GM19043 (cell line): ENCODE measurements around the gene CCDC34.
"Not testable (repeated sequence)": the region's sequence is repeated elsewhere in the genome, so short reads cannot be mapped to it uniquely, and the experiment has no call there.

ENCODE experiments used
- ATAC-seq: cut with Tn5 transposase; IDR thresholded peaks from one replicate; pipeline ENCODE4 v1.9.1; 2021; ENCODE audit warnings: low read depth; ENCODE audit not compliant: unreplicated experiment

Gene CCDC34

DNA sequence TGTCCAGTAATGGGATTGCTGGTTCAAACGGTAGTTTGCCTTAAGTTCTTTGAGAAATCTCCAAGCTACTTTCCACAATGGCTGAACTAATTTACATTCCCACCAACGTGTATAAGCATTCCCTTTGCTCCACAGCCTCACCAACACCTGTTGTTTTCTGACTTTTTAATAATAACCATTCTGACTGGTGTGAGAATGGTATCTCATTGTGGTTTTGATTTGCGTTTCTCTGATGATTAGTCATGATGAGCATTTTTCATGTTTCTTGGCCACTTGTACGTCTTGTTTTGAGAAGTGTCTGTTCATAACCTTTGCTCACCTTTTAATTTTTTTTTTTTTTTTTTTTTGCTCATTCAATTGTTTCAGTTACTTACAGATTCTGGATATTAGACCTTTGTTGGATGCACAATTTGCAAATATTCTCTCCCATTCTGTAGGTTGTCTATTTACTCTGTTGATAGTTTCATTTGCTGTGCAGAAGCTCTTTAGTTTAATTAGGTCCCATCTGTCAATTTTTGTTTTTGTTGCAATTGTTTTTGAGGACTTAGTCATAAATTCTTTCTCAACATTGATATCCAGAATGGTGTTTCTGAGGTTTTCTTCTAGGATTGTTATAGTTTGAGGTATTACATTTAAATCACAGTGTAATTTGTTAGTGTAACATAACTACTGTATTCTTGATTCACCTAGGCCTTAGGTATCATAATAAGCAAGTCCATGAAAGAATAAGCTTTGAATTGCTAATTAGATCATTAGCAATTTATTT is 33.0 kb downstream of the CCDC34 start:
- no peak for ATAC-seq

DNA sequence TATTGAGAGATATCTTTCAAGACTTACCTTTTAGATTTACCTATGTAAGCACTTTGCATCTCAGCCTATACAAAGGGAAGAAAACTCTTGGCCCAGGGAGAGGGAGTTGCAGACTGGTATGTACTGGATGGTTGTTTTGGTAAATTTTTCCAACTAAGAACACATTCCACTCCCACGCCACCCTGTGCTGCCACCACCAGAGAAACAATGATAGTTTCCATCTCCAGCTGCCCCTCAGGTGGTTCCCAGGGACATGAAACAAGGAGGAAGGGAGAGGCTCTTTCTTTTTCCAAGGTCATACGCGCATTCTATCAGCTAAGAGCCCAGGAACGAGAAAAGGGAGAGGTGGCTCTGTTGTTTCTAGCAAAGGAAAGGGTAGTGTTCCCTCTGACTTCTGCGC is 34.4 kb downstream of the CCDC34 start:
- no peak for ATAC-seq

DNA sequence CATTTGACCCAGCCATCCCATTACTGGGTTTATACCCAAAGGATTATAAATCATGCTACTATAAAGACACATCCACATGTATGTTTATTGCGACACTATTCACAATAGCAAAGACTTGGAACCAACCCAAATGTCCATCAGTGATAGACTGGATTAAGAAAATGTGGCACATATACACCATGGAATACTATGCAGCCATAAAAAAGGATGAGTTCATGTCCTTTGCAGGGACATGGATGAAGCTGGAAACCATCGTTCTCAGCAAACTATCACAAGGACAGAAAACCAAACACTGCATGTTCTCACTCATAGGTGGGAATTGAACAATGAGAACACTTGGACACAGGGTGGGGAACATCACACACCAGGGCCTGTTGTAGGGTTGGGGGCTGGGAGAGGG is 36.0 kb downstream of the CCDC34 start:
- not testable (repeated sequence) for ATAC-seq

DNA sequence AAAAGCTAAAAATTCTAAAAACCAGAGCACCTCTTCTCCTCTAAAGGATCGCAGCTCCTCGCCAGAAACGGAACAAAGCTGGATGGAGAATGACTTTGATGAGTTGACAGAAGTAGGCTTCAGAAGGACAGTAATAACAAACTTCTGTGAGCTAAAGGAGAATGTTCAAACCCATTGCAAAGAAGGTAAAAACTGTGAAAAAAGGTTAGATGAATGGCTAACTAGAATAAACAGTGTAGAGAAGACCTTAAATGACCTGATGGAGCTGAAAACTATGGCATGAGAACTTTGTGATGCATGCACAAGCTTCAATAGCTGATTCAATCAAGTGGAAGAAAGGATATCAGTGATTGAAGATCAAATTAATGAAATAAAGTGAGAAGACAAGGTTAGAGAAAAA is 40.8 kb downstream of the CCDC34 start:
- ATAC-seq, result not testable (repeated sequence)

DNA sequence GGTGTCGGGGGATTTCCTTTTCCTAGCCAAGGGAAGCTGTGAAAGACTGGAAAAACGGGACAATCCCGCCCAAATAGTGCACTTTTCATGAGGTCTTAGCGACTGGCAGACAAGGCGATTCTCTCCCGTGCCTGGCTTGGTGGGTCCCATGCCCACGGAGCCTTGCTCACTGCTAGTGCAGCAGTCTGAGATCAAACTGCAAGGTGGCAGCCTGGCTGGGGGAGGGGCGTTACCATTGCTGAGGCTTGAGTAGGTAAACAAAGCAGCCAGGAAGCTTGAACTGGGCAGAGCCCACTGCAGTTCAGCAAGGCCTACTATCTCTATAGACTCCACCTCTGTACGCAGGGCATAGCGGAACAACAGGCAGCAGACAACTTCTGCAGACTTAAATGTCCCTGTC is 41.7 kb downstream of the CCDC34 start:
- ATAC-seq, result not testable (repeated sequence)

DNA sequence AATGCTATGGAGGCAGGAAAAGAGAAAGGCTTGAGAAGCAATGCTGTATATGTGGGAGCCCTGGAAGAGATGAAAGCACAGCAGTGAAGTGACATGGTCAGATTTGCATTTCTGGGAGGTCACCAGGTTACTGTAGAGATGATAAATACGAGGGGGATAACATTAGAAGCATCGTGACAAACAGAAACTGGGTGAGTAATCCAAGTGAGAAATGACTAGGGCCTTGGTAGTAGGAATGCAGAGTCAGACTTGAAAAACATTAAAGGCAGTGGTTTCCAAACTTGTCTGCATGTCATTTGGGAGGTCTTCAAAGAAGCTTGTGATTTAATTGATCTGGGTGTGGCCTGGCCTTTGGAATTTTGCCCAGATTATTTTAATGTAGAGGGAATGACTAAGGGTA is 43.9 kb downstream of the CCDC34 start:
- ATAC-seq, result peak; percentile 99

DNA sequence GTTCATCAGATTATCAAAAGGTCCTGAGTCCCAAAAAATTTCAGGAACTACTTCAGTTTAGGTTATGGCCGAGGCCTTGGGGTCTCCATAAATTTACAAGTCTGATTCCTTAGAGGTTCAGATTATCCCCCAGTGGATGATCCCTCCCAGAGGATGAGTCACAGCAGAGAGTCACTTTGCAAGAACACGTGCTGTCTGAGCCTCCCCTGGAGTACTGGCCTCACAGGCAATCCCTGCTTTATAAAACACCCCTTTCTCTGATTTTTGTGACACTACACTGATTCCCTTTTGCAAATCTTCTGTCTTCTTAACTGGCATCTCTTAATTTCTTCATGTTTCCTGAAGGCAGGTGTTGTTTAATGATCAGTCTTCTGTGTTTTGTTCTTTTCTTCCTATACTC is 45.3 kb downstream of the CCDC34 start:
- ATAC-seq, result no peak

DNA sequence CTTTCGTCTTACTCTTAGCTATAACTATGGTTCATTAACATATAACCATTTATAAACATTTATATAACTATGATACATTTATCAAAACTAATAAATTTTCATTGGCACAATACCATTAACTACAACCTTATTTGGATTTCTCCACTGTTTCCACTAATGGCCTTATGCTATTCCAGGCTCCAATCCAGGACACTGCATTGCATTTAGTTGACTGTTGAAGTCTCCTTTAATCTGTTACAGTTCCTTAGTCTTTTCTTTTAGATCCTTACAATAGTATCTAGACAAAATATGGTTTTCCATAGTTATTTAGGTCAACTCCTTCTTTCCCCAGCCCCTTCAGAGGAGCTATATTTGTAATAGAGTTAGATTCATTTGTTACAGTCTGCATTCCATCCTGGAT is 47.2 kb downstream of the CCDC34 start:
- no peak for ATAC-seq

DNA sequence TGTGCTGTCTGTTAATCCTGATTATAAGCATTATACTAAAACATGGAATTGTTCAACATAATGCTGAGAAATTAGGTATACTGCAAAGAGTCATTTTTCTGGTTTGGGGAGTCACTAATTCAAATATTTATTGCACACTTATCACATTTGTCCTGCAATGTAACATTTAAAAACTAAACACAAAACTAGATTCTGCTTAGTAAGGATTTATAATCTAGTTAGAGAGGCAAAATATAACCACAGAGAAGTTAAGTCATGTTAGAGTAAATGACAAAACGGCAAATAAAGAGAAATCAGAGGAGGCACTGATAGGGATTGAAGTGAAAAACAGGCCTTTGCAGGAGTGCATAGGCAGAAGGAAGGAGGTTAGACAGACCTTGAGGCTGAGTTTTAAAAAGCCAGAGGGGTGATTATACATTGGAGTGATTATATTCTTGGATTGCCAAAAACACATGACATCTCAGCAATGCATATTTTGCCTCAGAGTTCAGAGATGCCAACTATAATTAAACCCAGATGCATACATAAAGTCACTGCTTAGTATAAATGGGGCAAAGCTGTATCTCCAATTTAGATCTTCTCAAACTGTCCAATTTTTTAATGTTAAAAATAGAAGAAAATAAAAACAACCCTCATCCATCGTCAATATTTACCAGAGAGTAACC is 49.7 kb downstream of the CCDC34 start:
- ATAC-seq, result no peak

DNA sequence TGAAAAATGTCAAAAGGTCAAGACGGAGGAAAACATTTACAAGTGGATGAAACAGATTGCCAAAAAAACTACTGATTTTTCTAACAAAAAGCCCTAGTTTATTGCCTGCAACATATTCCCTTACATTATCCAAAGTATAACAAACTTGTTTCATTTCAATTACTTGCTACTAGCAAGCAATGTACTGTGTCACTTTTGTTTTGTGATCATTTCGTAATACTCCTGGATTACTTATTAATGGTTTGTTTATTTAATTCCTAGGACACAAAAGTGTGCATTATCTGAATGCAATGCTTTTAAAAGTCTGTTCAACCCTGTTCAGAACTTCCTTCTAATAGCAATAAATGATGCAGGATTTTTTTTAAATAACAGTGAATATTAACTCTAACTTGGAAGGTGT is 50.9 kb downstream of the CCDC34 start:
- ATAC-seq, result no peak

DNA sequence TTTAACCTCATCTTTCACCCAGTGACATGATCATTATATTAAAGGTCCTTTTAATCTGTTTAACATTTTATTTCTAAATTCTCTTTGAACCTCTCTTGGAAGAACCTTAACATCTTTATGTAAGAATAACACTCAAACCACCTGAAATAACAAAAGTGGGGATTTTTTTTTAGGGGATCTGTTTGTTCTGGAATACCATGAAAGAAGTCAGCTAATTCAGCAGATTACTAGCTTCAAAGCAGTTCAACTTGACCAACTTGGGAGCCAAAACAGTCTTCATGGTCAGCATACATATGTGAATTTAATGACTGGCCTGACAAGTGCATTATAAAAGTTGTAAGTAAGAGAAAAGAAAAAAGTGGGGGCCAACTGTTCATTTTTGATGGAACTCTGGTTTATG is 52.3 kb downstream of the CCDC34 start:
- ATAC-seq, result no peak

DNA sequence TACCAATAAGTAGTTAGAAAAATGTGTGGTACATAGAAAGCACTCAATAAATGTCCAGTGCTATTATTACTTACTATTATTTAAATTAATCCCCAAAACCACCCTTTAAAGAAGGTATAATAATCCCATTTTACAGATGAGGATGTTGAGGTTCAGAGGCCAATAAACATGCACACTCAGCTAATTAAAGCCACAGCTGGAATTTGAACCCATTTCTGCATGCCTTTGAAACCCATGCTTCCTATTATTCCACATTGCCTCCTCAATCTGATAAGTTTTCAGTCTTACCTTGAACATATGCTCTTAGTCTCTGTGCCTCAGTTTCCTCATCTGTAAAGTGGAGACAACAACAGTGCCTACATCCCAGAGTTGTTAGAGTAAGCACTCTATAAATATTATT is 52.8 kb downstream of the CCDC34 start:
- ATAC-seq, result no peak

DNA sequence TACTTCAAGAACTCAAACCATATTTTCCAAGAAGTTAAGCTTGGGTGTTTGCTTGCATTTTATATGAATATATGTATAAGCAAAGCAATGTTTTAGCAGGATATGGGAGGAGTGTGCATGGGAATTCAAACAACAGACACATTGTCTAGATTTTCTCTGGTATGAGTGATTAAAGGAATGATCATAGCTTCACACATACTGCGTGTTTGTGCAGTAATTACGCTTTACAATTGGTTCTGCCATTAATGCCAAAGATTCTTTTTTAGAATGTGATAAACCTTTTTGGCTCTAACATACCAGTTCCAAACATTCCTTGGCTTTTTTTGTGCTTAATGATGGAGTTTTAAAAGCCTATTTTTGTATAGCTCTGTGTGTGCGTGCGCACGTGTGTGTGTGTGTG is 54.0 kb downstream of the CCDC34 start:
- no peak for ATAC-seq

DNA sequence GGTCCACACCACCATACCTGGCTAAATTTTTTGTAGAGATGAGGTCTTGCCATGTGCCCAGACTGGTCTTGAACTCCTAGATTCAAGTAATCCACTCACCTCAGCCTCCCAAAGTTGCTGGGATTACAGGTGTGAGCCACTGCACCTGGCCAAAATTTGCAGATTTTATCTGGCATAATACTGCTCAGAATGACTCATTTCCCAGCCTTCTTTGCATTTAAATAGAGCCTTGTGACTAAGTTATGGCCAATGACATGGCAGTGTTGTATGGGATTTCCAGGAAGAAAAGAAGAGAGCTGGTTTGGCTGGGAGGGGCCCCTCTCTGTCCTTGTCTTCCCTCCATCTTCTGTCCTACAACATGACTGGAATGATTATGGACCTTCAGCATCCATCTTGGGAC is 55.8 kb downstream of the CCDC34 start:
- no peak for ATAC-seq

DNA sequence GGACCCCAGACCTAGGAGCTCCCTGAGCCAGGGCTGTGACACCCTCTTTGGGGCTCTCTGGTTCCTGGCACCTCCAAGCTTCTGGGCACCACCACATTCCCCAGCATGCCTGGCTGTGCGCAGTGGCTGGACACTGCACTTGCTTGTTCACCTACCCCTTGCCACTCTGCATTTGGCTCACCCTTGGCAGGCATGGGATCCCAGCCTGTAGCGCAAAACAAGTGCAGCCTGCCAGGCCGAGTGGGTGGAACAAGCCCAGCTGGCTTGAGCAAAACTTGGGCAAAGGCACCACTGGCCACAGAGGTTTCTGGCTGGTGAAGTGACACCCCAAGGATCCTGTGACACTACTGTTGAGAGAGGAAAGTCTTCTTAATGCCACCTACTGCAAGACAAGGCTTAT is 57.3 kb downstream of the CCDC34 start:
- no peak for ATAC-seq

DNA sequence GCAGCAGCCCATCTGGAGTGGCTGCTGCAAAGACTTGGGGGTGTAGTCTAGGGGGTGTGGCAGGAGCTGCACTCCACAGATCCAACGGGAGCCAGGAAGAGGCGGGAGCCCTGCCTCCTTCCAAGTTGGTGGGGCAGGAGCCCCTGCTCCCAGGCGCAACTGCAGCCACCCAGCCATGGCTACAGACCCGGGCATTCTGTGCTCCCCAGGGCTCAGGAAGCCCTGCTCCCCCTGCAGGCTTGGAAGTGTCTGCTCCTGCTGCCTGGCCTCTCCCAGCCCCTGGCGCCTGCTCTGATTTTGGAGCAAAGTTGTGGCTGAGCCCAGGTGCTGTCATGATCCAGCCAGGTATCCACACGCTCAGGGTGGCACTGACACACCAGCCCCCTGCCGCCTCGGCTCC is 58.5 kb downstream of the CCDC34 start:
- ATAC-seq, result no peak

DNA sequence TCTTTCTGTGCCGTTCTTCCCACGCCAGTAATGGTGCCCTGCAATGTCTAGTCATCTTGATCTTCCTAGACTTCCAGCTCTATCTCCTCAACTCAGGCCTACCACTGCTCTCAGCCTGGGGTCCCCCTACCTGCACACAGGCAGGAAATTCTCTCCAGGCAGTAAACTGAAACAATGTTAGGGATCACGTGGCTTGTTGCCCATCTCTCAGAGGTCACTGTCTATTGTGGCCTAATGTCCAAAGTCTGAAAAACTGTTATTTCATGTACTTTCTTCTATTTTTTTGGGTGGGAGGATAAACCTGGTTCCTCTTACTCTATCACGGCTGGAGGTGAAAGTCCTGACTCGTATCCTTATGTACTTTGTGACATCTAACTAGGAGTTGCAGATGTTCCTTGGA is 59.1 kb downstream of the CCDC34 start:
- no peak for ATAC-seq

DNA sequence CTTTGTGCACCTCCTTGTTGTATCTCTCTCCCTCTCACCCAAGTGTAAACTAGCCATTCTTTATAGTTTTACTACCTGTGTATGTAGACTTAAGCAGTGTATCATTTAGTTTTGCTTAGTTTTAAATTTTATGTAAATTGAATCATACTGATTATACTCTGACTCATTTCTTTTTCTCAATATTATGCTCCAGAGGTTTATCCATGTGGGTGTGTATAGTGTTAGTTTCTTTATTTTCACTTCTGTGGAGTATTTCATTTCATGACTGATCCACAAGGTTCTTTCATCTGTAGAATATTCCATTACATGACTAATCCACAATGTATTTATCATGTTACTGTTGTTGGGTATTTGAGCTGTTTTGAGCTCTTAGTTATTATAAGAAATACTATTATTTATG is 62.0 kb downstream of the CCDC34 start:
- no peak for ATAC-seq

DNA sequence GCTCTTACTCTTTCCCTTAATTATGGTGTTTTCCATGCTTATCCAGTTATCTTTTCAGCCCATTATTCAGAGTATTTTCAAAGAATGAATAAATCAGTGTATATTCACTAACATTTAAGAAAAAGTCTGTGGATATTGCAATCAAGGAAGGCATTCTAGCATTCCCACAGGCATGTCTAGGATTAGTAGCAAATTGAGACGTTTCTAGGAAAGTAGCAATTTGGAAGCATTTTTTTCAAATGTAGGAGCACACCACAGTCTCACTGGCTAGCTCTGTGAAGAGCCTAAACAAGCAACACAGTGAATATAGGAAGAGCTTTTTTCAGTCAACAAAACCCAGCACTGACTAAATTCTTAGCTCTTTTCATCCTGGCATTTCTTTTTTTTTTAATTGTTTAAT is 65.4 kb downstream of the CCDC34 start:
- ATAC-seq, result no peak

DNA sequence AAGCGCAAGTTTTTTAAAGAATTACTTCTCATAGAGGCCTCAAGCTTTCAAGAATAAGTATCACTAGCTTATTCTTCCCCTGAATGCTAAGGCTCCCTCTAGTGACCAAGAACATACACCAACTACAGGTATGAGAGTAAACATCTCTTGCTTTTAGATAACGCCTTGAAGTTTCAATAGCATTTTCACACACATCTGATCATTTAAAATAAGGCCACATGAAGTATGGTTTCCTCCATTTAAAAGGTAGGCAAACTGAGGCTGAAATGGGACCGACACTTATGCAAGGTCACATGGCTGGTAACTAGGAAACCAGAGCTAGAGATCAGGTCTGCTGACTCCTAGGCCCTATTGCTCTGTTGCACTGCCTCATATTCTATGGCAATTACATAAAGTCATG is 66.5 kb downstream of the CCDC34 start:
- peak; percentile 56 for ATAC-seq

DNA sequence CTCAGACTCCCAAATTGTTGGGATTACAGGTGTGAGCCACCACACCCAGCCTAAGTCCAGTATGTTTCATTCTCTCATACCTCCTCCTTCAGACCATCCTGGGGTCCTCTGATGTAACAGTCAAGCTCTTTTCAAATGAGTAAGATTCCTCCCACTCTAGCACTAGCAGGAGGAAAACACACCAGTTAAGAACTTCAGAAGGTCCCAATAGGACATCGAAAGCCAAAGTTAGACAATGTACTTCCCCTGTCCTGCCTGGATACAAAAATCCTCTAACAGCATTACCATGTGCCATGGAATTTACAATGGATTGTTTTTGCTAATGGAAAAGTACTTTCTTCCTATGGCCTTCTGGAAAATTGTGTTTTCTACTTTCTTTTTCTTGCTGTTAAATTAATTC is 67.1 kb downstream of the CCDC34 start:
- ATAC-seq, result no peak

DNA sequence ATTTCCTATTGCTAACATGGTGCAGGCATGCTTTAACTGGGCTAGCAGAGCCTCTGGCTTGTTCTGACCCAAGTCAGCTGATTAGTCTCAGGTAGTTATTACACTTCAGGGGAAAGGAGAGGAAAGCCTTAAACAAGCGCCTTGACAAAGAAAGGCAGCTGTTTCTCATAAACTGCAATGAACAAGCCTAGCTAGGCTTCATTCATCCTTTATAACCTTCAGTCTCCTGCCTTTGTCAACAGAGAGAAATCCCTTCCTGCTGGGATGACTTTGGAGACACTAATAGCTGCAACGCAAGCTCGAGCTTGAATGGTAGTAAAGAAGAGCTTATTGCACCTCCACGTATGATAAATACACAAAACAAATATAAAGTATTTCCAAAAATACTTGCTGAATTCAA is 68.4 kb downstream of the CCDC34 start:
- no peak for ATAC-seq
